Measurements from ENCODE around the gene C5orf22.

Gene C5orf22

GRCh38 chr5:31530541-31531265, 1.4 kb upstream of the C5orf22 start:
- TF ChIP-seq GATA2 (IDR thresholded peaks at IDR 0.05; ENCODE audit: low read depth, low read length) (no peak), GATA3 (IDR thresholded peaks at IDR 0.05; ENCODE audit: low read depth, low read length) (no peak)

- no peak for TF ChIP-seq GATA3 (IDR thresholded peaks at IDR 0.05; ENCODE audit: low read depth, low read length)
- no peak for TF ChIP-seq GATA2 (IDR thresholded peaks at IDR 0.05; ENCODE audit: low read depth, low read length)
These were observed 586 bp upstream of the C5orf22 start for GRCh38 chr5:31531543-31531887.

GRCh38 chr5:31534527-31535046, 2.5 kb downstream of the C5orf22 start:
- TF ChIP-seq GATA3 (IDR thresholded peaks at IDR 0.05; ENCODE audit: low read depth, low read length) = no peak
- TF ChIP-seq GATA2 (IDR thresholded peaks at IDR 0.05; ENCODE audit: low read depth, low read length) = no peak

- no peak for TF ChIP-seq GATA2 (IDR thresholded peaks at IDR 0.05; ENCODE audit: low read depth, low read length)
- no peak for TF ChIP-seq GATA3 (IDR thresholded peaks at IDR 0.05; ENCODE audit: low read depth, low read length)
These were observed 4.8 kb downstream of the C5orf22 start for GRCh38 chr5:31536873-31537272.

GRCh38 chr5:31537349-31537748, 5.2 kb downstream of the C5orf22 start:
- TF ChIP-seq GATA3 (IDR thresholded peaks at IDR 0.05; ENCODE audit: low read depth, low read length) (no peak), GATA2 (IDR thresholded peaks at IDR 0.05; ENCODE audit: low read depth, low read length) (no peak)

GRCh38 chr5:31537851-31538250, 5.8 kb downstream of the C5orf22 start:
- TF ChIP-seq GATA2 (IDR thresholded peaks at IDR 0.05; ENCODE audit: low read depth, low read length) (no peak), GATA3 (IDR thresholded peaks at IDR 0.05; ENCODE audit: low read depth, low read length) (no peak)

- TF ChIP-seq GATA2 (IDR thresholded peaks at IDR 0.05; ENCODE audit: low read depth, low read length) (no peak), GATA3 (IDR thresholded peaks at IDR 0.05; ENCODE audit: low read depth, low read length) (no peak)
These were observed 19.8 kb downstream of the C5orf22 start for GRCh38 chr5:31551878-31552277.

- TF ChIP-seq GATA2 (IDR thresholded peaks at IDR 0.05; ENCODE audit: low read depth, low read length) (no peak), GATA3 (IDR thresholded peaks at IDR 0.05; ENCODE audit: low read depth, low read length) (no peak)
These were observed 21.8 kb downstream of the C5orf22 start for GRCh38 chr5:31553863-31554262.

DNA sequence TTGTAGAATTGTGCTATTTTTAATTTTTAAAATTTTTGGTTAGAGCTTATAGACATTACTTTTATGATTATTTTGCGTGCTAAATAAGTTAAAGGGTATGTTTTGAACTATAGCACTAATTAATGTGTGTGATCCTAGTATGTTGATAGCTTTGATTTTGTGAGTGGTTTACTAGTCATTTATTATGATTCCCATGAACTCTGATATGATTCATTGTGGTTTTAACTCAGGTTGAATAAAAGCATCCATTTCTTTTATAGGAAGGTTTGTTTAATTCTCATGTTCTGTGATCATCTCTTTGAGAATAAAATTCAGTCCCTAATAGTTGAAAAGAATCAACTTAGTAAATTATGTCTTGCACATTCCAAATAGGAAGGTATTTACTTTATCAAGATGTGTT, 22.5 kb downstream of the C5orf22 start:
- TF ChIP-seq GATA2 (IDR thresholded peaks at IDR 0.05; ENCODE audit: low read depth, low read length) = no peak
- TF ChIP-seq GATA3 (IDR thresholded peaks at IDR 0.05; ENCODE audit: low read depth, low read length) = no peak

GRCh38 chr5:31556461-31556860, 24.4 kb downstream of the C5orf22 start:
- no peak for TF ChIP-seq GATA2 (IDR thresholded peaks at IDR 0.05; ENCODE audit: low read depth, low read length)
- TF ChIP-seq GATA3 (IDR thresholded peaks at IDR 0.05; ENCODE audit: low read depth, low read length) = no peak

GRCh38 chr5:31559942-31560341, 27.8 kb downstream of the C5orf22 start:
- TF ChIP-seq GATA2 (IDR thresholded peaks at IDR 0.05; ENCODE audit: low read depth, low read length) (no peak), GATA3 (IDR thresholded peaks at IDR 0.05; ENCODE audit: low read depth, low read length) (no peak)

- no peak for TF ChIP-seq GATA3 (IDR thresholded peaks at IDR 0.05; ENCODE audit: low read depth, low read length)
- TF ChIP-seq GATA2 (IDR thresholded peaks at IDR 0.05; ENCODE audit: low read depth, low read length) = no peak
These were observed 29.8 kb downstream of the C5orf22 start for GRCh38 chr5:31561946-31562345.

GRCh38 chr5:31563216-31563615, 31.1 kb downstream of the C5orf22 start:
- TF ChIP-seq GATA2 (IDR thresholded peaks at IDR 0.05; ENCODE audit: low read depth, low read length) (no peak), GATA3 (IDR thresholded peaks at IDR 0.05; ENCODE audit: low read depth, low read length) (no peak)

GRCh38 chr5:31568302-31568835, 36.3 kb downstream of the C5orf22 start:
- TF ChIP-seq GATA2 (IDR thresholded peaks at IDR 0.05; ENCODE audit: low read depth, low read length) (no peak), GATA3 (IDR thresholded peaks at IDR 0.05; ENCODE audit: low read depth, low read length) (no peak)

DNA sequence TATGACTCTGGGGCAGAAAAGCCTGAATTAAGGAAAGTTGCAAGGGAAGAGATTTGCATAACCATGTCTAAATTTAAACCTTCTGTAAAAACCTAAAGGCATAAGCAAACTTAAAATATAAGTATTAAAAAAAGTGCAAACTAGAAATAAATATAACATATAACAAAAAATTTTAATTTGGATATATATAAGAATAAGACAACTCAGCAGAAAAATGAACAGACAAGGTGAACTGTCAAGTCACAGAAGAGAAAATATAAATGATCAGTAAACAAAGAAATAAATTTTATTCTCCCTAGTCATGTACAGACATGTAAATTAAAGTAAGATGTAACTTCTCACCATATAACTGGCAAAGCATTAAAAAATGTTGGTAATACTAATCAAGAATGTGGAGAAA, 37.0 kb downstream of the C5orf22 start:
- no peak for TF ChIP-seq GATA2 (IDR thresholded peaks at IDR 0.05; ENCODE audit: low read depth, low read length)
